ENCODE data around the gene CABLES2. TPM values are rescaled to one million over a fixed set of nuclear protein-coding genes. Genes with fewer than 3 reads are reported as not detected.

The CABLES2 gene
- total RNA-seq, 2 experiments from 2014 or later, result 14.8 to 22.5 TPM

- peaks cover 33% of the 10 kb centered on the region for H3K36me3 ChIP-seq (ENCODE audit: insufficient read depth, low read length)
- POLR2A ChIA-PET, result no interaction called here
- intact Hi-C loops (cut with micrococcal nuclease; ENCODE audit: unreplicated experiment), result no loop called here
Measured at GRCh38 chr20:62394248-62395245, 12.5 kb downstream of the CABLES2 start.

GRCh38 chr20:62393830-62394229, 13.3 kb downstream of the CABLES2 start:
- Histone ChIP-seq H3K36me3 (ENCODE audit: insufficient read depth, low read length) (peaks cover 40% of the 10 kb centered on the region), H3K27ac (ENCODE audit: low read depth, low read length, poor library complexity, severe bottlenecking) (no peak overlapping the region), H3K9me2 (ENCODE audit: insufficient read depth, low read length) (no peaks in the 10 kb centered on the region), H3K4me3 (ENCODE audit: low read depth, low read length, poor library complexity, severe bottlenecking) (no peak overlapping the region), H3K9me3 (ENCODE audit: low read length) (no peaks in the 10 kb centered on the region), H4K20me1 (ENCODE audit: insufficient read depth, low read length) (peaks cover 9% of the 10 kb centered on the region; the same call in 1 of the 2 replicates), H2AFZ (ENCODE audit: low read length) (no peak overlapping the region), H3K4me1 (ENCODE audit: insufficient read depth, low read length, poor library complexity, severe bottlenecking) (peaks cover 8% of the 10 kb centered on the region), H3K79me2 (ENCODE audit: insufficient read depth, low read depth, low read length) (peaks cover 6% of the 10 kb centered on the region; the same call in 1 of the 2 replicates), H3K4me2 (ENCODE audit: low read length) (no peak overlapping the region)
- no peak for DNase-seq (ENCODE audit: low spot score)
- CTCF ChIA-PET (ENCODE audit: unreplicated experiment), result interaction anchor here (0.6 kb wide), 1 partner anchor 229 kb away, joined by 3 read pairs; no protein-coding TSS in a partner anchor
- intact Hi-C loops (cut with micrococcal nuclease; ENCODE audit: unreplicated experiment), result no loop called here
- BruUV-seq (replicated peaks), result no TSS peak
- POLR2A ChIA-PET, result no interaction called here
- TF ChIP-seq CTCF (conservative IDR thresholded peaks at IDR 0.05; ENCODE audit: low read length) (no peak), EZH2phosphoT487 (IDR thresholded peaks at IDR 0.05; ENCODE audit: borderline replicate concordance, low read depth, low read length) (no peak)

More at GRCh38 chr20:62394248-62395245, 12.5 kb downstream of the CABLES2 start:
- H3K79me2 ChIP-seq (ENCODE audit: insufficient read depth, low read depth, low read length), result no peaks in the 10 kb centered on the region
- no peak overlapping the region for H3K27ac ChIP-seq (ENCODE audit: low read depth, low read length, poor library complexity, severe bottlenecking)
- peaks cover 1% of the 10 kb centered on the region for H3K4me1 ChIP-seq (ENCODE audit: insufficient read depth, low read length, poor library complexity, severe bottlenecking)
- peaks cover 2% of the 10 kb centered on the region; the same call in 1 of the 2 replicates for H4K20me1 ChIP-seq (ENCODE audit: insufficient read depth, low read length)
- no peak overlapping the region for H2AFZ ChIP-seq (ENCODE audit: low read length)
- DNase-seq (ENCODE audit: low spot score), result no peak
- H3K4me3 ChIP-seq (ENCODE audit: low read depth, low read length, poor library complexity, severe bottlenecking), result no peak overlapping the region
- no peak overlapping the region for H3K4me2 ChIP-seq (ENCODE audit: low read length)
- no peaks in the 10 kb centered on the region for H3K9me2 ChIP-seq (ENCODE audit: insufficient read depth, low read length)
- TF ChIP-seq EZH2phosphoT487 (IDR thresholded peaks at IDR 0.05; ENCODE audit: borderline replicate concordance, low read depth, low read length) (no peak), CTCF (conservative IDR thresholded peaks at IDR 0.05; ENCODE audit: low read length) (no peak)
- no peaks in the 10 kb centered on the region for H3K9me3 ChIP-seq (ENCODE audit: low read length)
- CTCF ChIA-PET (ENCODE audit: unreplicated experiment), result interaction anchor here (0.6 kb wide), 1 partner anchor 229 kb away, joined by 3 read pairs; no protein-coding TSS in a partner anchor
- BruUV-seq (replicated peaks), result no TSS peak

- TF ChIP-seq CTCF (conservative IDR thresholded peaks at IDR 0.05; ENCODE audit: low read length) (no peak), EZH2phosphoT487 (IDR thresholded peaks at IDR 0.05; ENCODE audit: borderline replicate concordance, low read depth, low read length) (no peak)
- H3K4me3 ChIP-seq (ENCODE audit: low read depth, low read length, poor library complexity, severe bottlenecking), result no peak overlapping the region
- H3K27ac ChIP-seq (ENCODE audit: low read depth, low read length, poor library complexity, severe bottlenecking), result no peak overlapping the region
- H4K20me1 ChIP-seq (ENCODE audit: insufficient read depth, low read length), result peaks cover 14% of the 10 kb centered on the region; the same call in 1 of the 2 replicates
- peaks cover 40% of the 10 kb centered on the region for H3K36me3 ChIP-seq (ENCODE audit: insufficient read depth, low read length)
- no peak overlapping the region for H3K4me2 ChIP-seq (ENCODE audit: low read length)
- POLR2A ChIA-PET, result no interaction called here
- H3K79me2 ChIP-seq (ENCODE audit: insufficient read depth, low read depth, low read length), result peaks cover 12% of the 10 kb centered on the region; the same call in 1 of the 2 replicates
- H2AFZ ChIP-seq (ENCODE audit: low read length), result no peak overlapping the region
- DNase-seq (ENCODE audit: low spot score), result no peak
- intact Hi-C loops (cut with micrococcal nuclease; ENCODE audit: unreplicated experiment), result no loop called here
- H3K4me1 ChIP-seq (ENCODE audit: insufficient read depth, low read length, poor library complexity, severe bottlenecking), result peaks cover 14% of the 10 kb centered on the region
- no TSS peak for BruUV-seq (replicated peaks)
- no peaks in the 10 kb centered on the region for H3K9me2 ChIP-seq (ENCODE audit: insufficient read depth, low read length)
- CTCF ChIA-PET (ENCODE audit: unreplicated experiment), result no interaction called here
- no peaks in the 10 kb centered on the region for H3K9me3 ChIP-seq (ENCODE audit: low read length)
Measured at GRCh38 chr20:62393335-62393665, 13.8 kb downstream of the CABLES2 start.

All from OCI-LY7 (cell line).